HepG2 (cell line): ENCODE data around the gene BNIP1. TPM values are rescaled to one million over a fixed set of nuclear protein-coding genes. Genes with fewer than 3 reads are reported as not detected.

ENCODE experiments used
- CBFB ChIP-seq: sonication (generic); formaldehyde crosslinking; IDR thresholded peaks from 2 replicates; pipeline ENCODE4 v1.4.0; 2020; ENCODE audit warnings: missing genetic modification reagents
- CC2D1A ChIP-seq: sonication (generic); formaldehyde crosslinking; IDR thresholded peaks from 2 replicates; pipeline ENCODE4 v1.8.1; 2023; ENCODE audit warnings: mild to moderate bottlenecking, missing genetic modification reagents
- CHD2 ChIP-seq: IDR thresholded peaks from 2 replicates; pipeline ENCODE4 v1.6.1; 2011; ENCODE audit warnings: low read depth, low read length, improper control_type of control experiment
- KDM1A ChIP-seq: IDR thresholded peaks from 2 replicates; pipeline ENCODE4 v1.6.1; 2016; ENCODE audit warnings: missing compliant biosample characterization
- KDM2A ChIP-seq: sonication (generic); formaldehyde crosslinking; IDR thresholded peaks from 2 replicates; pipeline ENCODE4 v1.4.0; 2020; ENCODE audit warnings: low read depth, missing genetic modification reagents, borderline replicate concordance
- KLF6 ChIP-seq: IDR thresholded peaks from 2 replicates; pipeline ENCODE4 v1.8.0; 2016; ENCODE audit warnings: missing biosample characterization, missing genetic modification reagents
- MLLT10 ChIP-seq: sonication (generic); formaldehyde crosslinking; IDR thresholded peaks from 2 replicates; pipeline ENCODE4 v1.4.0; 2020; ENCODE audit warnings: missing genetic modification reagents
- NFATC3 ChIP-seq: sonication (generic); formaldehyde crosslinking; IDR thresholded peaks from 2 replicates; pipeline ENCODE4 v1.5.1; 2020; ENCODE audit warnings: mild to moderate bottlenecking, missing genetic modification reagents
- RXRB ChIP-seq: IDR thresholded peaks from 2 replicates; pipeline ENCODE4 v1.6.1; 2016; ENCODE audit warnings: borderline replicate concordance, missing genetic modification reagents, missing compliant biosample characterization
- SUZ12 ChIP-seq: fragments of 150-350 bp; IDR thresholded peaks from 2 replicates; pipeline ENCODE4 v1.6.1; 2014; ENCODE audit warnings: low read depth, low read length
- TEAD2 ChIP-seq: sonication (generic); formaldehyde crosslinking; IDR thresholded peaks from 2 replicates; pipeline ENCODE4 v1.9.0; 2021; ENCODE audit warnings: missing genetic modification reagents
- TEAD3 ChIP-seq: optimal IDR thresholded peaks from 2 replicates; pipeline ENCODE3; 2016; ENCODE audit warnings: borderline replicate concordance
- TP53 ChIP-seq: sonication (generic); formaldehyde crosslinking; conservative IDR thresholded peaks from 2 replicates; pipeline ENCODE4 v1.4.0; 2020; ENCODE audit warnings: missing genetic modification reagents
- TRIM24 ChIP-seq: sonication (generic); formaldehyde crosslinking; IDR thresholded peaks from 2 replicates; pipeline ENCODE4 v1.8.0; 2022; ENCODE audit warnings: mild to moderate bottlenecking, missing genetic modification reagents
- XRCC5 ChIP-seq: fragments of 200-400 bp; formaldehyde crosslinking; optimal IDR thresholded peaks from 2 replicates; pipeline ENCODE3; 2017; ENCODE audit warnings: mild to moderate bottlenecking, low read length
- ZBTB21 ChIP-seq: sonication (generic); formaldehyde crosslinking; IDR thresholded peaks from 2 replicates; pipeline ENCODE4 v1.4.0; 2020; ENCODE audit warnings: missing genetic modification reagents
- ZFP1 ChIP-seq: IDR thresholded peaks from 2 replicates; pipeline ENCODE4 v1.6.1; 2016
- ZKSCAN5 ChIP-seq: sonication (generic); formaldehyde crosslinking; IDR thresholded peaks from 2 replicates; pipeline ENCODE4 v1.5.1; 2020; ENCODE audit warnings: mild to moderate bottlenecking, missing genetic modification reagents
- ZNF329 ChIP-seq: sonication (generic); formaldehyde crosslinking; IDR thresholded peaks from 2 replicates; pipeline ENCODE4 v1.9.0; 2021; ENCODE audit warnings: low read depth, mild to moderate bottlenecking, missing genetic modification reagents
- ZNF570 ChIP-seq: sonication (generic); formaldehyde crosslinking; IDR thresholded peaks from 2 replicates; pipeline ENCODE4 v1.4.0; 2020; ENCODE audit warnings: mild to moderate bottlenecking, missing genetic modification reagents, borderline replicate concordance
- ZNF775 ChIP-seq: sonication (generic); formaldehyde crosslinking; IDR thresholded peaks from 2 replicates; pipeline ENCODE4 v1.4.0; 2020; ENCODE audit warnings: missing genetic modification reagents, mild to moderate bottlenecking, moderate library complexity, borderline replicate concordance
- ZNF782 ChIP-seq: sonication (generic); formaldehyde crosslinking; IDR thresholded peaks from 2 replicates; pipeline ENCODE4 v1.4.0; 2020; ENCODE audit warnings: missing genetic modification reagents, mild to moderate bottlenecking, borderline replicate concordance
- ZNF792 ChIP-seq: IDR thresholded peaks from 2 replicates; pipeline ENCODE4 v1.6.1; 2016
- ZNF816 ChIP-seq: sonication (generic); formaldehyde crosslinking; IDR thresholded peaks from 2 replicates; pipeline ENCODE4 v1.8.0; 2022; ENCODE audit warnings: missing genetic modification reagents, mild to moderate bottlenecking, borderline replicate concordance
- ZNF883 ChIP-seq: sonication (generic); formaldehyde crosslinking; IDR thresholded peaks from 2 replicates; pipeline ENCODE4 v1.5.1; 2020; ENCODE audit warnings: mild to moderate bottlenecking, missing genetic modification reagents; ENCODE audit errors: not compliant biosample characterization
- ZSCAN29 ChIP-seq: sonication (generic); formaldehyde crosslinking; conservative IDR thresholded peaks from 2 replicates; pipeline ENCODE4 v1.4.0; 2020; ENCODE audit warnings: mild to moderate bottlenecking, missing genetic modification reagents
- polyA plus RNA-seq, 8 experiments: library from polyadenylated mRNA; depleted of rRNA in 3 of 8; stranded (reverse) in 7 of 8; unstranded in 1 of 8; fragments of >200 nt; fragmentation: Illumina TruSeq in 4 of 8; extraction: Trizol in 4 of 8; gene quantifications; 2 replicates each; pipeline versions ENCODE4 v1.2.1 to v1.2.3, GENCODE V29; 2011 to 2016; ENCODE audit warnings: low read depth in 4 of 8, missing spikeins in 1 of 8, mixed read lengths in 1 of 8; ENCODE audit not compliant: insufficient read depth in 1 of 8
- total RNA-seq, 5 experiments: library from RNA; depleted of rRNA; stranded (reverse); fragments of >200 nt; fragmentation: Illumina TruSeq; extraction: Trizol; gene quantifications; 2 replicates each; pipeline ENCODE4 v1.2.3, GENCODE V29; 2016; ENCODE audit warnings: low read depth in 1 of 5
- TF ChIP-seq, protein P1 (sequence below): sonication (generic); formaldehyde crosslinking; IDR thresholded peaks from 2 replicates; pipeline ENCODE4 v1.4.0; 2020; ENCODE audit warnings: missing genetic modification reagents, low read depth, mild to moderate bottlenecking, borderline replicate concordance
- TF ChIP-seq, protein P2 (sequence below): IDR thresholded peaks from 2 replicates; pipeline ENCODE4 v1.6.1; 2016; ENCODE audit warnings: low read depth, borderline replicate concordance
- TF ChIP-seq, protein P3 (sequence below): sonication (generic); formaldehyde crosslinking; IDR thresholded peaks from 2 replicates; pipeline ENCODE4 v1.4.0; 2020; ENCODE audit warnings: missing genetic modification reagents
- TF ChIP-seq, protein P4 (sequence below): sonication (generic); formaldehyde crosslinking; IDR thresholded peaks from 2 replicates; pipeline ENCODE4 v1.4.0; 2020; ENCODE audit warnings: mild to moderate bottlenecking, missing genetic modification reagents

Gene BNIP1
- total and polyA plus RNA-seq, 2 of the 13 experiments (the other 11 are each of a cell fraction or from before 2014, with no cell fraction given) = 13.2 to 16.9 TPM

DNA sequence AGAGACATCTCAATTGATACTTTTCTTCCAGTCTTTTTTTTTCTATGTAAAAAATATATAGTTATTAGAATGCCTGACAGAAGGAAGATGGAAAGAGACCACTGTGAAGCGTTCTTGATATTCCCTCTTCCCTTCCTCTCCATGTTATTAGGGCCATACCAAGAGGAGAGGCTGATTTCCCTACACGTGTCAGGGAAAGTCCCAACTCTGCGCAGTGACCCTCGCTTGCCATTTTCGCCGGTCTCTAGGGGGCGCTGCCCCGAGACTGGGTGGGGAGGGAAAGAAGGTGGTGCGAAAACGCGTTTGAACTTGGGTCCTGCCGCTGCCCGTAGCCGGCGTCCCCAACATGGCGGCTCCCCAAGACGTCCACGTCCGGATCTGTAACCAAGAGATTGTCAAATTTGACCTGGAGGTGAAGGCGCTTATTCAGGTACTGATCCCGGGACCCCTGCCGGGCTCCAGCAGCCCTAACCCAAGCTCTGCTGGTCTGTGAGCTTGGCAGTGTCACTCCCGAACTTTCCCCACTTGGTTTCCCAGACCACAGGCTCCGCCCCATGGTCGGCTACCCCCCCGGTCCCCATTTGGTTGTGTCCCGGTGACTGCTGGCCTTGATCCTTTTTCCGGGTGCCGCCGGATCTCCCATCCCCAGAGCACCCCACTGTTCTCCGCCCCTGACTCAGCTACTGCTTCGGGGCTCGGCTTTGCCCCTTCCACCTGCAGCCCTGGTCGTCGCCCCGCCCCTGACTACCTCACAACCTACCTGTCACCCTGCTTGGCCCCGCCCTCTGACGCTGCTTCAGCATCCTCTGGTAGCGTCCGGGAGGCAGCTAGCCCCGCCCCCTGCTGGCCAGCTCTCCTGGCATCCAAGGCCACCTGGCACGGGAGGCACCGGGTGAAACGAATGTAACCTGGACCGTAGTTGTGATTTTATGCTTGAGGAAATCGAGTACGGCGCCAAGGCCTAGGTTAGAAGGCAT lies at the start of gene BNIP1 (continued):
- TF ChIP-seq RXRB (CRISPR knock-in tag) = peak; percentile 72
- TF ChIP-seq ZNF775 = no peak
- TF ChIP-seq CBFB (CRISPR knock-in tag) = peak; percentile 85
- no peak for TF ChIP-seq ZNF329
- TF ChIP-seq, protein P1, sequence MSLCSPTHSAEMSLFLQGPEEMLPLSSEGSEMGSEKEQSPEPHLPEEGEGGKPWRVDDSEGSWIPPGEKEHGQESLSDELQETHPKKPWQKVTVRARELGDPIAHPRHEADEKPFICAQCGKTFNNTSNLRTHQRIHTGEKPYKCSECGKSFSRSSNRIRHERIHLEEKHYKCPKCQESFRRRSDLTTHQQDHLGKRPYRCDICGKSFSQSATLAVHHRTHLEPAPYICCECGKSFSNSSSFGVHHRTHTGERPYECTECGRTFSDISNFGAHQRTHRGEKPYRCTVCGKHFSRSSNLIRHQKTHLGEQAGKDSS = peak; percentile 50
- no peak for TF ChIP-seq ZSCAN29
- 0 out of 2 replicates have a peak, but pooled peaks have one; percentile 21 for TF ChIP-seq CC2D1A (CRISPR knock-in tag)
- no peak for TF ChIP-seq MLLT10 (CRISPR knock-in tag)
- peak; percentile 74; the same call in 1 of the 2 replicates for TF ChIP-seq ZNF816
- peak; percentile 71; the same call in 1 of the 2 replicates for TF ChIP-seq ZFP1 (CRISPR knock-in tag)
- TF ChIP-seq KDM1A (CRISPR knock-in tag) = 0 out of 2 replicates have a peak, but pooled peaks have one; percentile 72
- no peak for TF ChIP-seq SUZ12
- peak; percentile 73 for TF ChIP-seq TEAD3 (CRISPR knock-in tag)
- TF ChIP-seq, protein P2, sequence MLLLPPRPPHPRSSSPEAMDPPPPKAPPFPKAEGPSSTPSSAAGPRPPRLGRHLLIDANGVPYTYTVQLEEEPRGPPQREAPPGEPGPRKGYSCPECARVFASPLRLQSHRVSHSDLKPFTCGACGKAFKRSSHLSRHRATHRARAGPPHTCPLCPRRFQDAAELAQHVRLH (CRISPR knock-in tag) = peak; percentile 80; the same call in 1 of the 2 replicates
- TF ChIP-seq ZNF782 = no peak; the same call in 1 of the 2 replicates
- TF ChIP-seq ZBTB21 (CRISPR knock-in tag) = no peak; the same call in 1 of the 2 replicates
- TF ChIP-seq KLF6 (CRISPR knock-in tag) = no peak; the same call in 1 of the 2 replicates
- TF ChIP-seq ZNF570 (CRISPR knock-in tag) = no peak
- no peak for TF ChIP-seq TRIM24 (CRISPR knock-in tag)
- TF ChIP-seq KDM2A (CRISPR knock-in tag) = peak; percentile 90
- TF ChIP-seq, protein P3, sequence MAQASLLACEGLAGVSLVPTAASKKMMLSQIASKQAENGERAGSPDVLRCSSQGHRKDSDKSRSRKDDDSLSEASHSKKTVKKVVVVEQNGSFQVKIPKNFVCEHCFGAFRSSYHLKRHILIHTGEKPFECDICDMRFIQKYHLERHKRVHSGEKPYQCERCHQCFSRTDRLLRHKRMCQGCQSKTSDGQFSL (CRISPR knock-in tag) = peak; percentile 93
- no peak for TF ChIP-seq TP53 (CRISPR knock-in tag)
- peak; percentile 56; the same call in 1 of the 2 replicates for TF ChIP-seq CHD2
- no peak for TF ChIP-seq TEAD2 (CRISPR knock-in tag)
- TF ChIP-seq, protein P4, sequence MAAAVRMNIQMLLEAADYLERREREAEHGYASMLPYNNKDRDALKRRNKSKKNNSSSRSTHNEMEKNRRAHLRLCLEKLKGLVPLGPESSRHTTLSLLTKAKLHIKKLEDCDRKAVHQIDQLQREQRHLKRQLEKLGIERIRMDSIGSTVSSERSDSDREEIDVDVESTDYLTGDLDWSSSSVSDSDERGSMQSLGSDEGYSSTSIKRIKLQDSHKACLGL = peak; percentile 69; the same call in 1 of the 2 replicates
- TF ChIP-seq ZNF883 (CRISPR knock-in tag) = no peak
- no peak; the same call in 1 of the 2 replicates for TF ChIP-seq ZKSCAN5 (CRISPR knock-in tag)
- no peak for TF ChIP-seq NFATC3 (CRISPR knock-in tag)
- TF ChIP-seq ZNF792 (CRISPR knock-in tag) = peak; percentile 34; the same call in 1 of the 2 replicates
- TF ChIP-seq XRCC5 = peak; percentile 99
